ENCODE data around the gene ETS2.

- TF ChIP-seq POLR2A (IDR thresholded peaks at IDR 0.05): no peak
- TF ChIP-seq, protein P1, sequence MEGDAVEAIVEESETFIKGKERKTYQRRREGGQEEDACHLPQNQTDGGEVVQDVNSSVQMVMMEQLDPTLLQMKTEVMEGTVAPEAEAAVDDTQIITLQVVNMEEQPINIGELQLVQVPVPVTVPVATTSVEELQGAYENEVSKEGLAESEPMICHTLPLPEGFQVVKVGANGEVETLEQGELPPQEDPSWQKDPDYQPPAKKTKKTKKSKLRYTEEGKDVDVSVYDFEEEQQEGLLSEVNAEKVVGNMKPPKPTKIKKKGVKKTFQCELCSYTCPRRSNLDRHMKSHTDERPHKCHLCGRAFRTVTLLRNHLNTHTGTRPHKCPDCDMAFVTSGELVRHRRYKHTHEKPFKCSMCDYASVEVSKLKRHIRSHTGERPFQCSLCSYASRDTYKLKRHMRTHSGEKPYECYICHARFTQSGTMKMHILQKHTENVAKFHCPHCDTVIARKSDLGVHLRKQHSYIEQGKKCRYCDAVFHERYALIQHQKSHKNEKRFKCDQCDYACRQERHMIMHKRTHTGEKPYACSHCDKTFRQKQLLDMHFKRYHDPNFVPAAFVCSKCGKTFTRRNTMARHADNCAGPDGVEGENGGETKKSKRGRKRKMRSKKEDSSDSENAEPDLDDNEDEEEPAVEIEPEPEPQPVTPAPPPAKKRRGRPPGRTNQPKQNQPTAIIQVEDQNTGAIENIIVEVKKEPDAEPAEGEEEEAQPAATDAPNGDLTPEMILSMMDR (IDR thresholded peaks at IDR 0.05): no peak
- no peak for TF ChIP-seq POLR2AphosphoS5 (IDR thresholded peaks at IDR 0.05)
These were observed 10.8 kb upstream of the ETS2 start for GRCh38 chr21:38794978-38795377.
